Measurements from ENCODE around the gene TP53AIP1.

The TP53AIP1 gene

DNA sequence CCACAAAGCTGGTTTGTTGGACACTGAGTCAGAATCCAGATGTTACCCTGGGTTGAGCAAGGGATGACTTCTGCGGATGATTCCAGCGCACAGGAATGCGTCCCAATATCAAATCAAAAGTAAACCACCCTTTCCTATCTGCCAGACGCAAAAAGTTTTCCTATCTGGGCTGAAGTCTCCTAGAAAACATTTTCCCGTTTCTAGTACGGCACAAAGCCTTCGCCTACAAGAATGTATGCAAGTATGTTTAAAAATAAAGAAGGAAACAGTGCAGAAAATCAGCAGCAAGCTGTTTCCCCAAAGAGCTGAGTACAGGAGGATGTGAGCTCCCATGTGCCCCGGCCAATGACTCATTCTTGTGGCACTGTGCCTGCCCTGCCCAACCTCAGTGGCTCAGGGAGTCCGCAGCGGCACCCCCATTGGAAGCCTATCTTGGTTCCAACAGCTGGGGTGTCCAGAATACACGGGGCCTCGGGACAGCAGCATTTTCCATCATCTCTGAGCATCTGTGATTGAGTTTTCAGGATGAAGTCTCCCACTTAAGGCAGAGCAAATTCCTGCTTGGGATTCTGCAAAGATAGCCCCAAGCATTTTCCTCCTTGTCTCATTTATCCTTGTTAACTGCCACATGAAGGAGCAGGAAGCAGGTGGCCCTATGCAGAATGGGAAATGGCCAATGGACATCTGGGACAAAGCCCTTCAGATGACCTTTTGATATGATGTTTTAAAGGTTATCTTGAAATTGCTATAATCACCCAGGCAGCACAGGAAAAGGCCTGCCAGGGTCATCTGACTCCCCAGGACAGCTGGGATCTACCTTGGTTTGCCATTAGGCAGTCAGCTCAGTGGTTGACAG, 34.1 kb downstream of the TP53AIP1 start:
- in situ Hi-C loops (cut with HindIII; ENCODE audit: low sequenced_read_pairs) = no loop called here

DNA sequence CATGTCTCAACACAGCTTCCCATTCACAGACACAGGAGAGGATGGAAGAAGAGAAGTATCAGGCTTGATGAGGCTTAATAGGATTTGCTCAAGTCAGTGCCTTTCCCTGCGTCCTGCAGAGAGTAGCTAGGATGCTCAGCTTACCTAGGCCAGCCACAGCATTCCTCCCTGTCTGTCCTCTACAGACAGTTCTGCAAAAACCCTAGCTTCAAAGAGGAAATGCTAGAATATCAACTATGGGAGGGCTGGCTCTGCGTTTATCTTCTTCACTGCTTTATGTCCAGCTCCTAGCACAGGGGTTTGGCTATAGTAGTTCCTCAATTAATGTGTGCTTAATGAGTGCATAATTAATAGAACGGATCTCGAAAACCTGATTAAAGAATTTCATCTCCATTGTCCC, 35.1 kb downstream of the TP53AIP1 start:
- in situ Hi-C loops (cut with HindIII; ENCODE audit: low sequenced_read_pairs) = no loop called here

DNA sequence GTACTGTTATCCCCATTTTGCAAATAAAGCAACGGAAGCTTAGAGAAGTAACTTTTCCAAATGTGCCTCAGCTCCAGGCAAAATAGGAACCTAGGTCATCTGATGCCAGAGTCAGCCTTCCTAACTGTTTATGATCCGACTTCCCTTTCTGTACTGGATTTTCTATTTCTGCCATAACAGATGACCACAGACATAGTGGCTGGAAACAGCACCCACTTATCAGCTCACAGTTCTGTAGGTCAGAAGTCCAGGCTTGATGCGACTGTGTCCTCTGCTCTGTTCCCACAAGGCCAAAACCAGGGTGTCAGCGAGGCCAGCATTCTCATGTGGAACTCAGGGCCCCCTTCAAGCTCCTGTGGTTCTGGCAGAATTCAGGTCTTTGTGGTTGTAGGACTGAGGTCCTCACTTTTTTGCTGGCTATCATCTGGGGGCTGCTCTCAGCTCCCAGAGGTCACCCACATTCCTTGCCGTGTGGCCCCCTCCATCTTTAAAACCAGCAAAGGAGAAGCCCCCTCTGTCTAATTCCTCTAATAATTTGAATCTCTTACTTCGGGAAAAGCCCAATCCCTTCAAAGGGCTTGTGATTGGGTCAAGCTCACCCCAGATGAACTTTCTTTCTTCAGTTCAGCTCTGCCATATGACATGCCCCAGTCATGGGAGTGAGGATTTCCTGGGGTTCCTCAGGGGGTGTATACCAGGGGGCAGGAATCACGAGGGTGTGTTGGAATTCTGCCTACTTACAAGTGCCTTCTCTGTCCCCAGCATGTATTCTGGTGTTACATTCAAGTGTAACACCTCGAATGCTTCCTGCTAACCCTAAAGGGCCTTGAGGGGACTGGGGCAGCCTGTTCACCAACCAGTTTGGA, 36.3 kb downstream of the TP53AIP1 start:
- in situ Hi-C loops (cut with HindIII; ENCODE audit: low sequenced_read_pairs) = no loop called here

DNA sequence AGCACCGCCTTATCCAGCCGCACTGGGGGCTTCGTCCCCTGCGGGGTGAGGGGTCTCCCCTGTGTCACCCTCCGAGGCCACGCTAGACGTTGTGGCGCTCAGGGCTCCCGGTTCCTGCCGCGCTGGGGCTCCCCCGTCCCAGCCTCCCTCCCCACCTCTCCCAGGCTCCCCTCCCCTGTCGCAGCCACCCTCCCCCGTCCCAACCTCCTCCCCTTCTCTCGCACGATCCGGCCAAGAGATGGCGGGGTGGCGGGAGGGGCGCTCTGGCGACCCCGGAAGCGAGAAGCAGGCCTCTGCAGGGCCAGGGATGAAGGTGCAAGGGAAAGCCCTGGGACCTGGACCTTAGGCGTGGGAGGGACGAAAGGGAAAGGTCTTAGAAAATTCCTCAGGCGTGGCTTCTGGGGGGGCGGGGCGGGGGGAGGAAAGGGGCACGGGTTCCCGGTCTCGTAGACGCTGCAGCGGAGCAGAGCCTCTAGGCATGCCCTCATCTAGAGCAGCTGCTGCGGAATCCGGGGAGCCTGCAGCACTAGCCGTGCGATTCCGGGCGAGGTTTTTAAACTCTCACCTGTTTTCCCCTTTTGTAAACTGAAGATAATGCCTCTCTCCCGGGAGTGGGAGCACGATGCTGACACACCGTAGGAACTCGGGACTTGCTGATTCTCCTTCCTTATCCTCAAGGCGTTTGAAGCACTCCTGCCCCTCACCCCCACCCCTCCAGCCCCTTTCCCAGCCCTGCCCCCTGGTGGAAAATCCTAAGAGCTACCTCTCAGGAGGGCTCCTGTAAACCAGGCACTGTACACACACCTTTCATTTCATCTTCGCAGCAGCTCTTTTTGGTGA, 37.1 kb downstream of the TP53AIP1 start:
- in situ Hi-C loops (cut with HindIII; ENCODE audit: low sequenced_read_pairs) = no loop called here

DNA sequence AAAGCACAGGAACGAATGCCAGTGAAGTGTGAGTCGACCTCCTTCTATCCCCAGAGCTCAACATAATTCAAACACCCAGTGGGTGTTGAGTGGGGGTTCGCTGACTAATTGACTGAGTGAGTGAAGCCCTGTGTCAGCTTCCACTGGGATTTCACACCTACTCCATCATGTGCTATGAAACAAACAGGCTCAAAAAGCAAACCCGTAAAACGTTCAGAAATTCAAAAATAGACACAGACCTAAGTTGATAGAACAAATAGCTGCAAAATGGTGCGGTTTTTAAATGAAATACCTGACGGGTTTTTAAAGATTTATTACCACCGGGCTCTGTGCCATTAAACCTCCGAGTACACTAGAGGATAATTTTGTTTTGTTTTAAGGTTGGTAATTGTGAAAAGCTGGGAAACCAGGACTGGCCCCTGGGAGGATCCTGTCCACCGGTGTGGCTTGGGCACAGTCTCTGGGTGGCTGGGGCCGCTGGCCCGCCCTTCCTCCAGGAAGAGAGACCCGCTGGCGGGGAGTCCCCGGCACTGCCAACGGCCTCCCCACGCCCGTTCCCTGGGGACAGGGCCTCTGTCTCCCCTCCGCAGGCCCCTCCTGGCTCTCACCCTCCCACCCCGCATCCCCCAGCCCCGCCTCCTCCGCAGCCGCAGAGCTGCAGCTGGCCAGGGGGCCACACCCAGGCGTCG, 37.9 kb downstream of the TP53AIP1 start:
- in situ Hi-C loops (cut with HindIII; ENCODE audit: low sequenced_read_pairs) = no loop called here

DNA sequence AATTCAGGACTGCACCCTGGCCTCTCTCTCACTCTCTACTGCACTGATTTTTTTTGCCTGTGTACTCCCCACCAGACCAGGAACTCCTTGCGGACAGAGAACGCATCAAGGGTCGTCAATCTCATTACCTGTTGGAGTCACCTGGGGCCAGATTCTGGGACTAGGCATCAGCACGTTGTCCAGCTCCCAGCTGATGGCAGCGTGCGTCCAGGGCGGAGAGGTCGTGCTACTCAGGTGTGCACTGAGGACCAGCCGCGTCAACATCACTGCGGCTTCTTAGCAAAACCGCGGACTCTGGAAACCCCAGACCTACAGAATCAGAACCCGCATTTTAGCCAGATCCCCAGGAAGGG, 38.4 kb downstream of the TP53AIP1 start:
- in situ Hi-C loops (cut with HindIII; ENCODE audit: low sequenced_read_pairs) = no loop called here

DNA sequence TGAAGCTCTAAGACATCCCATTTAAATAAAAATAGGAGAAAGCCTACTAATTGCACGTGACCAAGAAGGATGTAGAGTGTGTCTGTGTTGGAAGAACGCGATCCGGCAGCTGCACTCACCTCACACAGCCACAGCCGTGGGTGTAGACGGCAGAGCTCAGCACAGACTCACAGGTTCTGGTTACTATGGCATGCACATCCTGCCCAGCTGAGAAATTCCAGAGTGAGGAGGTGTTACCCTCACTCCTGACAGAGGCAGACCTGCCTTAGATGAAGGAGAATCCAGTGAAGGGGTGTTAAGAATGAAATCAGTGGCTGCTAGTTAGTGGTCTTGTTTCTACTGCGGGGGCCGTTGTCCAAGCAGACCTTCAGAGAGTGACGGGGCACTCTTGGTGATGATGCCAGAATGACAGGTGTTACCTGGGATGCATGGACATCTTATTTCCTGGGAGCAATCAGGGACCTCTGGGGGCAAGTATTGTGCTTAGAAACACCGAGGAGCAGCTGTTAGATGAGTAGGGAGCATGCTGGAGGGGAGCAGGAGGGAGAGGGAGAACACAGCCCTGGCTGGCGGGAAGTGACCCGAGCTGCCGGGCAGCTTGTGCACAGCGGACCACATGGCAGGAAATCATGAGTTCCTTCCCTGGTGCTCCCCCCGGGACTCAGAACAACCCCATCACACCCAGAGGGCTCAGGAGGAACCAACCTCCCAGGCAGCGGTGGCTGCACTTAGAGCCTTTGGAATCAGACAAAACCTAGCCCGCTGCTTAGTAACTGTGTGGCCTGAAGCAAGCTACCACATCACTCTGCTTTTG, 39.2 kb downstream of the TP53AIP1 start:
- in situ Hi-C loops (cut with HindIII; ENCODE audit: low sequenced_read_pairs) = no loop called here

DNA sequence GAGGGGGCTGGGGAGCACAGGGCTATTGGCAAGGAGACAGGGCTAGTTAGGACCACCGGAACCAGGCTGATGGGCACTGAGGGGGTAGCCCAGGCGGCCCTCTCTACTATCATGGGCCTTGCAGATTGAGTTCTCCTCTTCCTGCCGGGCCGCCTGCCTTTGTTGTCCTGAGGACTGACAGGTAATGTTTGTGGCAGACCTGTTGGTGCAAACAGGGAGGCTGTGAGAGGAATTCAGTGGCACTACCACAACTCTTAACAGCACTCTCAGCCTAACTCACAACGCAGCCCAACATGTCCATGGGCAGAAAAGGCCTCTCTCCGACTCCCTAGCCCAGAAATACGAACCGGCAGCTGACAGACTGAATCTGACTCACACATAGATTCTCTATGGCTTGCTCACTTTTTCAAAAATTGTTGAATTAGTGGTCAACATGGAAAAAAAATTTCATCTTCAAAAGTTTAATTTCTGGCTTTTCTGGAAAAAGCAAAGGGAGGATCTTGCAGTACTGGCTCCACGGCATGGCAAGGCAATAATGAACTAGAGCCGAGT, 40.1 kb downstream of the TP53AIP1 start:
- in situ Hi-C loops (cut with HindIII; ENCODE audit: low sequenced_read_pairs) = no loop called here

DNA sequence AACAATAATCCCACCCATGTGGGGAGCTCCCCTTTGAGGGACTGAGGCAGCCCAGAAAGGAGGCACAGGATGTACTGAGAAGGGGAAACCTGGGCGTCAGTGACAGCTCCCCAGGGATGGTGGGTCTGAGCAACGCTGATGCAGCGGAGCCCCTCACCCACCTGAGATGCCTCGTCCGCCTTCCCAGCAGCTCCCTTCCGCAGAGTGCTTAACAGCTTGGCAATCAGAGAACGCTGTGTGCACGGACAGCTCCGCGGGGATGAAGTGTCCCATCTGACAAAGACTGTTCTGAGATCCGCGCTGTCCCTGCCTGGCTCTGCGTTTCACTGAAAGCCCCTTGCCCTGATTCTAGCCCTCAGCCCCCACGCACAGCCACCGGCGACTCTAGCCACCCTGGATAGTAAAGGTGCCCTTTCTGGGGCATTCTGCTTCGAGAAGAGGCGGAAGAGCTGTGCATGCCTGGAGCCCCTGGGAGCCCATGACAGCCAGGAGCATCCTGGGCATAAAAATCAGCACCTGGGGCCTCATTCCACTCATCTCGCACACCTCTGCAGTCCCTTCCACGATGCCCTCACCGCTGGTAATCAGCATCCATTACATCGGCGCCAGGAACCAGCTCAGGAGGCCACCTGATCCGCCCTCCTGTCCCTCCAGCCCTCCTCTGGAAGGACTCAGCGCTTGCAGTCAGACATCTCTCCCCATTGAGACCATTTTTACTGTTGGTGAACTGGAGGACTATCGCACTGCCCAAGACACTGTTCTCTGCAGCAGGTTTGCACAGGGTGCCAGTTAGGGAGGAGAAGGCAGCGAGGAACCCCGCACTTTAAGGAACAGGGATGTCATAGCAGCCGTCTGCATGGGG, 40.8 kb downstream of the TP53AIP1 start:
- in situ Hi-C loops (cut with HindIII; ENCODE audit: low sequenced_read_pairs) = no loop called here

DNA sequence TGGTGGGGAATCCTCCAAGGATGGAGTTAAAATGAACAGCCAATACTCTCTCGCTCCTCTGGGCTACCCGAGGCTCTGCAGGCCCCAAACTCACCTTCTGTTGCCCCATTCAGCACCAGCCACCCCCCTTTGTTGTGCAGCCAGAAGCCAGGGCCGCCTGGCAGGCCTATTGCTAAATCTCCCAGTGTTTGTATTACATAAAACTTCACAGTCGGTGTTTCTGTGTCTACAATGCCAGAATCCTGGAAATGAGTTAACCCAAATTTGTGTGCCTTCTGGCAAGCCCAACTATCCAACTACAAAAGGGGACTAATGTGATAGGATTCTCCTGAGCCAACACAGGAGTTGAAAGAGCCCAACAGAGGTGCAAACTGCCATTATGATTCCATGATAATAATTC, 42.2 kb downstream of the TP53AIP1 start:
- in situ Hi-C loops (cut with HindIII; ENCODE audit: low sequenced_read_pairs) = no loop called here

DNA sequence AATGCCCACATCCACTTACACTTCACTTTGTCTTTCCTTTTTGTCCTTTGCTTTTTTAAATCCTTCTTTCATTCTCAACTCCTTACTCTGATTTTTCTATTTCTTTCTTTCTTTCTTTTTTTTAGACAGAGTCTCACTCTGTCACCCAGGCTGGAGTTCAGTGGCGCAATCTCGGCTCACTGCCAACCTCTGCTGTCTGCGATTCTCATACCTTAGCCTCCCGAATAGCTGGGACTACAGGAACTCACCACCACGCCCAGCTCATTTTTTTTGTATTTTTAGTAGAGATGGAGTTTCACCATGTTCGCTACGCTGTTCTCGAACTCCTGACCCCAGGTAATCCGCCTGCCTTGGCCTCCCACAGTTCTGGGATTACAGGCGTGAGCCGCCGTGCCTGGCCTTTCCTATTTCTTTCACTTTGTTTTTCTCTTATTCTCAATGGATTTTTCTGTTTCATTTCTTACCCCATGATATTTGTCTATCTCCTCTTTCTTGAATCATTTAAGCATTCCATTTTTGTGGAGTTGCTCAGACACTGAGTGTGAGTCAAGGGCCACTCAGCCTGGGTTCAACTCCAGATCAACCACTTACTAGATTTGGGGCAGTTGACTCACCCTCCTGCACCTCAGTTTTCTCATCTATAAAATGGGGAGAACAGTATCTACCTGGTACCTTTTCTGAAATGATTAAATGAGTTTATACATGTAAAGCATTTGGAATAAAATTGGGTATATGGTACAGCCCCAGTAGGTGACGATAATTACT, 43.9 kb downstream of the TP53AIP1 start:
- in situ Hi-C loops (cut with HindIII; ENCODE audit: low sequenced_read_pairs) = loop anchor here (25.0 kb wide), 1 partner anchor 464 kb away; no protein-coding TSS in a partner anchor

DNA sequence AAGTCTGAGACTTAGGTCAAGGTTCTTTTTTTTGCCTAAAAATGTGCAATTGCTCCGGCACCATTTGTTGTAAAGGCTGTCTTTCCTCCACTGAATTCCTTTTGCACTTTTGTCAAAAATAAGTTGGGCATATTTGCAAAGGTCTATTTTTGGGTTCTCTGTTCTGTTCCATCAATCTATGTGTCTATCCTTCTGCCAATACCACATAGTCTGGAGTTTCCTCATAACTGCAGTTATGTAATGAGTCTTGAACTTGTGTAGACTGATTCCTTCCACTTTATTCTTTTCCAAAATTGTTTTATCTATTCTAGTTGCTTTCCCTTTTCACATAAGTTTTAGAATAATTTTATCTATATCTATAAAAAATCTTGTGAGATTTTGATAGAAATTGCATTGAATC, 44.8 kb downstream of the TP53AIP1 start:
- in situ Hi-C loops (cut with HindIII; ENCODE audit: low sequenced_read_pairs) = loop anchor here (25.0 kb wide), 1 partner anchor 464 kb away; no protein-coding TSS in a partner anchor

DNA sequence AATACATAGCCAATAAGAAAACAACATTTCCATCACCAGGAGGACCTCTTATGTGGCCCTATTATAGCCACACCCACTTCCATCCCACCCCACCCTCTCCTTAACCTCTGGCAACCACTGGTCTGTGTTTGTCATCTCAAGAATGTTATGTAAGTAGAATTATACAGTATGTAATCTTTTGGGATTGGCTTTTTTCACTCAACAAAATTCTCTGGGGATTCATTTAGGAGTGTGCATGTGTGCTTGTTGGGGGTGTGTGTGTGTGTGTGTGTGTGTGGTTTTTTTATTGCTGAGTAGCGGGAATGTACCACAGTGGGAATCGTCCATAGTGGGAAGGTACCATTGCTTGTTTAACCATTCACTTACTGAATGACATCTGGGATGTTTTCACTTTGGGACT, 46.3 kb downstream of the TP53AIP1 start:
- in situ Hi-C loops (cut with HindIII; ENCODE audit: low sequenced_read_pairs) = loop anchor here (25.0 kb wide), 1 partner anchor 466 kb away; no protein-coding TSS in a partner anchor

DNA sequence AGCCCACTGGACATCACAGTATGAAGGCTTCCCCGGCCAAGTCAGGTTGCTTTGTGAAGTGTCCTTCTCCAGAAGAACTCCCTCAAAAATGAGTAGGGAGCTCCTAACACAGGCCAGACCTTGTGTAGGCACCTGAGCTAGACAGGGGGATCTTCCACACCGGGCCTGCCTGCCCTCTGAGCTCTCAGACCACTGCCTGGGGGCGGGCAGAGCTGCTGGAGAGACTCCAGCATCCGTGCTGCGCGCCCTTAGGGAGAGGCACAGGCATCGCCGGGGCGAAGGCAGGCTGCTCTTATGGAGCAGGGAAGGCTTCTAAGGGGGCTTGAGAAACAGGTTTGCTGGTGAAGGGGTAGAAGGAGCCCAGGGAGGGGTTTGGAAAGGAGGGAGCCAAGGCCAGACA, 47.1 kb downstream of the TP53AIP1 start:
- in situ Hi-C loops (cut with HindIII; ENCODE audit: low sequenced_read_pairs) = loop anchor here (25.0 kb wide), 1 partner anchor 467 kb away; no protein-coding TSS in a partner anchor

DNA sequence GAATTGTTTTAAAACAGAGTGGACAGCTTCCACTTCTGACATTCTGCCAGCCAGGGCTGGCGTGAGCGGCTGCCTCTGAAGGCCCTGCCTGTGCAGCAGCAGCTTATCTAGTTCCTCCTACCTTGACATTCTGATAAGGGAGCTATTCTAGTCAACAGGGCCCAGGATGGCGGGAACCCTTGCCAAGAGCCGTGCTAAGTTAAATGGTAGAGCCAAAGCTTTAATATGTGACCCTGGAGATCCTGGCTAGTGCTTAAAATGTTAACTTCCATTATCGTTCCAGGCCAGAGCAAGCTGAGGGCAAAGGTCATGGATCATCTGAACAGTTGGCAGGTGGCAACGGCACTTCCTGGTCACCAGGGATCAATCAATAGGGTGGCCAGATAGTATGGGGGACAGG, 48.0 kb downstream of the TP53AIP1 start:
- in situ Hi-C loops (cut with HindIII; ENCODE audit: low sequenced_read_pairs) = loop anchor here (5.0 to 25.0 kb wide), 2 partner anchors 43 to 468 kb away; no protein-coding TSS in a partner anchor

DNA sequence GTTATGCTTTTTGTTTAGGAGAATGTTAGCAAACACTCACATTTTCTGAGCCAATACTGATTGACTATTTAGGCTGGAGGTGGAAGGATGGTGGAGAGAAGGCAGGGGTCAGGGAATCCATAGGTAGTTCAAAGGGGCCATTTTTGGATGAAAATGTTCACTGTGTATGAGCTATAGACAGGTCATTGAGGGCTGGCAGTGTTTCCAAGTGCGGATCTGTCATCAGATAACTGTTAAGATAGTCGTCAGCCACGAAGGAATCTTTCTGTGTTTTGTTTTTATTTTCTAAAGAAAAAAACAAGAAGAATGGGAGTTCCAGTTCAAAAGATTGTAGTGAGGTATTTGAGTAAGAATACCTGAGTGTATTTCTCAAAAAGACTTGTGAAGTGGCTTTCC, 48.4 kb downstream of the TP53AIP1 start:
- in situ Hi-C loops (cut with HindIII; ENCODE audit: low sequenced_read_pairs) = loop anchor here (5.0 to 25.0 kb wide), 2 partner anchors 43 to 468 kb away; no protein-coding TSS in a partner anchor

DNA sequence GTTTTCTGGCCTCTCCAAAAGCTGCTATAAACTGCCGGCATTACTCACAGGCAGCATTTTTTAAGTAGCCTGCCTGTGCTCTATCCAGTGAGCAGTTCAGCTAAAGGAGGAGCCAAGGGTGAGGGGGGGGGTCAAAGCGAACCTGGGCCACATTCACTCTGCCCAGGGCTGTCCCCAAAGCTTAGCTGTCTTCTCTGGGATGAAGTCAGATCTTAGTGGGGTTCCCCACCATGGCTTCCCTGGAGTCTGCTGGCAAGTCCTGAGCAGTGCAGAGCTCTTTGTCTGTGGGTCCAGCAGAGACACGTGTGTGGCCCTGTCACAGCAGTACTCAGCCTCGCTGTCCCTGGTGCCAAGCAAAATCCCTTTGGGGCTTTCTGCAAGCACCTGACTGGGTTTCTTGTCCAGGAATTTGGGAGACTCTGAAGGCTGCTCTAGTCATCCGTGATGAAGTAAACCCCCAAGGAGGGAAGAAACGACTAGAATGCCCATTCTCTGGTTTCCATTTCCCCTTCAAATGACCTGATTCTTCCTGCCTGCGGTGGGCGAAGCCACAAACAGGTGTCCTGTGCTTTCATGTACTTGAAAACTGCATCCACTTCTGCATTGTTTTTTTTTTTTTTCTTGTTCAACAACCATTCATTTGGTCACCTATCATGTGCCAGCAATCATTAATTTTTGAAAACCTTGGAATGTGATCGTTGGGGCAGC, 48.9 kb downstream of the TP53AIP1 start:
- in situ Hi-C loops (cut with HindIII; ENCODE audit: low sequenced_read_pairs) = loop anchor here (5.0 to 25.0 kb wide), 2 partner anchors 44 to 469 kb away; no protein-coding TSS in a partner anchor

All from DLD1 (cell line).